Esophagus muscularis mucosa (tissue), 4 donors: Measurements from ENCODE around the gene OAS2. TPM values are rescaled to one million over a fixed set of nuclear protein-coding genes. Genes with fewer than 3 reads are reported as not detected.

Source experiments
- DNase-seq: peaks from one replicate; pipeline ENCODE4 v3.0.0-alpha.2; 2017; ENCODE audit errors: extremely low spot score
- H3K27ac ChIP-seq, 4 donors: fragments of 200-600 bp; sonication (generic); replicated peaks in 1 of 4; 1 replicate in 3 of 4; 2 replicates in 1 of 4; pipeline ENCODE4 v1.5.1; 2016 to 2019; ENCODE audit warnings: mild to moderate bottlenecking in 1 of 4
- H3K27me3 ChIP-seq, 4 donors: fragments of 200-600 bp; sonication (generic); one replicate each; pipeline versions ENCODE4 v1.5.1 to v1.6.0; 2016 to 2019
- H3K36me3 ChIP-seq, 4 donors: fragments of 200-600 bp; sonication (generic); one replicate each; pipeline ENCODE4 v1.5.1; 2016 to 2019
- H3K4me1 ChIP-seq, 4 donors: fragments of 200-600 bp; sonication (generic); one replicate each; pipeline ENCODE4 v1.5.1; 2016 to 2019
- H3K4me3 ChIP-seq, 4 donors: fragments of 200-600 bp; sonication (generic); 1 replicate in 2 of 4; 2 replicates in 2 of 4; pipeline ENCODE4 v1.5.1; 2016 to 2019; ENCODE audit warnings: mild to moderate bottlenecking in 4 of 4, moderate library complexity in 1 of 4
- H3K9me3 ChIP-seq, 4 donors: fragments of 200-600 bp; sonication (generic); 1 replicate in 3 of 4; 2 replicates in 1 of 4; pipeline ENCODE4 v1.5.1; 2016 to 2019
- EP300 ChIP-seq: sonication (generic); formaldehyde crosslinking; IDR thresholded peaks from one replicate; pipeline ENCODE4 v1.6.1; 2017; ENCODE audit warnings: antibody characterized with exemption
- POLR2A ChIP-seq: fragments of 450-650 bp; IDR thresholded peaks from one replicate; pipeline ENCODE4 v1.6.1; 2017; ENCODE audit warnings: antibody characterized with exemption, moderate library complexity, mild to moderate bottlenecking, low read depth
- POLR2AphosphoS5 ChIP-seq, 2 donors: sonication (generic); formaldehyde crosslinking; IDR thresholded peaks; one replicate each; pipeline ENCODE4 v1.6.1; 2017; ENCODE audit warnings: antibody characterized with exemption in 2 of 2
- WGBS: methylation state at CpG from one replicate; pipeline ENCODE4 v1.1.5; 2018; 5-methylcytosine and 5-hydroxymethylcytosine counted together
- intact Hi-C: fragments of 100-400 bp; cut with DNase I; formaldehyde crosslinking; loops from one replicate; pipeline ENCODE4 v1.15.1; 2023
- total RNA-seq, 4 donors: library from RNA; depleted of rRNA; stranded (reverse); fragments of >200 nt; gene quantifications; one replicate each; pipeline versions ENCODE4 v1.1.0 to v1.2.1, GENCODE V29; 2016
- TF ChIP-seq, protein P1 (sequence below), 3 experiments: fragments of 200-600 bp in 2 of 3; fragments of 450-650 bp in 1 of 3; sonication (generic) in 2 of 3; IDR thresholded peaks; one replicate each; pipeline ENCODE4 v1.5.1; 2017 to 2019; ENCODE audit warnings: antibody characterized with exemption in 3 of 3, mild to moderate bottlenecking in 2 of 3, moderate library complexity in 1 of 3

OAS2 gene, protein sequence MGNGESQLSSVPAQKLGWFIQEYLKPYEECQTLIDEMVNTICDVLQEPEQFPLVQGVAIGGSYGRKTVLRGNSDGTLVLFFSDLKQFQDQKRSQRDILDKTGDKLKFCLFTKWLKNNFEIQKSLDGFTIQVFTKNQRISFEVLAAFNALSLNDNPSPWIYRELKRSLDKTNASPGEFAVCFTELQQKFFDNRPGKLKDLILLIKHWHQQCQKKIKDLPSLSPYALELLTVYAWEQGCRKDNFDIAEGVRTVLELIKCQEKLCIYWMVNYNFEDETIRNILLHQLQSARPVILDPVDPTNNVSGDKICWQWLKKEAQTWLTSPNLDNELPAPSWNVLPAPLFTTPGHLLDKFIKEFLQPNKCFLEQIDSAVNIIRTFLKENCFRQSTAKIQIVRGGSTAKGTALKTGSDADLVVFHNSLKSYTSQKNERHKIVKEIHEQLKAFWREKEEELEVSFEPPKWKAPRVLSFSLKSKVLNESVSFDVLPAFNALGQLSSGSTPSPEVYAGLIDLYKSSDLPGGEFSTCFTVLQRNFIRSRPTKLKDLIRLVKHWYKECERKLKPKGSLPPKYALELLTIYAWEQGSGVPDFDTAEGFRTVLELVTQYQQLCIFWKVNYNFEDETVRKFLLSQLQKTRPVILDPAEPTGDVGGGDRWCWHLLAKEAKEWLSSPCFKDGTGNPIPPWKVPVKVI
- 1 to 10 TPM; 4.8 to 9.1 (median 7.4) TPM for total RNA-seq

GRCh38 chr12:112978163-112979040 is at the start of gene OAS2:
Gene OAS2 (plus strand): TSS chr12:112978519. CDS start chr12:112978609, 90 bp downstream.
- intact Hi-C loops = no loop called here
- WGBS = 23% methylated on average over 9 of the region's 19 CpGs
- Histone ChIP-seq H3K27me3 (no peaks in the 10 kb centered on the region), H3K4me3 (peak within 1 kb of the TSS; percentile 51 to 63 (median 53)), H3K36me3 (no peaks in the 10 kb centered on the region), H3K27ac (peak within 1 kb of the TSS; percentile 60 to 81 (median 72)), H3K4me1 (peaks cover 6 to 22% (median 19%) of the 10 kb centered on the region in 4 donors), H3K9me3 (peaks cover 0 to 11% (median 4%) of the 10 kb centered on the region in 4 donors)
- DNase-seq = peak; percentile 93
- no peak for TF ChIP-seq EP300
- TF ChIP-seq POLR2AphosphoS5 (IDR thresholded peaks at IDR 0.05) = peak; percentile 49 to 75

DNA sequence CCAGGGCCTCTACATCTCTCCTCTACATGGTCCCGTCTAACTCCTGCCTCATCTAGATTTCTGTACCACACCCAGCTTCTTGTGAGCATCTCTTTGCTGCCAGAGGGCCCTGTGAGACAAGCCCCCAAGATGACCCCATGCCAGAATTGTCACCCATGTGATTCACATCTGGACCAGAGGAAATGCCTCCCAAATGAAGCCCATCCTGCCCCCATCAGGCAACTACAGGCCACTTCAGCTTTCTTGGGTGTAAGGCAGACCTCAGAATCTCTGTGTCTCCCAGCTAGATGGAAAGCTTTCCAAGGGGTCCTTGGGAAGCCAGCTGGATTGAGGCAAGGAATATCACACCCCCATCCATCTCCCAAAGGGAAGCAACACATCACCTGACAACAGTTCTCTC is 49.3 kb upstream of the OAS2 start:
- DNase-seq = no peak
- intact Hi-C loops = no loop called here
- no peak overlapping the region for H3K4me3 ChIP-seq
- WGBS = 80% methylated on average over 1 of the region's 1 CpG
- H3K4me1 ChIP-seq = peaks cover 0 to 4% (median 0%) of the 10 kb centered on the region in 4 donors
- no peaks in the 10 kb centered on the region for H3K9me3 ChIP-seq
- TF ChIP-seq EP300 (no peak), POLR2A (no peak)
- H3K27ac ChIP-seq = no peak overlapping the region
- peaks cover 0 to 8% (median 0%) of the 10 kb centered on the region in 4 donors for H3K36me3 ChIP-seq
- H3K27me3 ChIP-seq = no peaks in the 10 kb centered on the region

- Histone ChIP-seq H3K27me3 (no peaks in the 10 kb centered on the region), H3K27ac (no peak overlapping the region), H3K4me3 (no peak overlapping the region), H3K9me3 (no peaks in the 10 kb centered on the region), H3K36me3 (peaks cover 0 to 8% (median 0%) of the 10 kb centered on the region in 4 donors), H3K4me1 (peaks cover 0 to 4% (median 0%) of the 10 kb centered on the region in 4 donors)
- no peak for DNase-seq
- intact Hi-C loops = no loop called here
- TF ChIP-seq POLR2A (no peak), EP300 (no peak), POLR2AphosphoS5 (IDR thresholded peaks at IDR 0.05) (no peak)
- TF ChIP-seq, protein P1, sequence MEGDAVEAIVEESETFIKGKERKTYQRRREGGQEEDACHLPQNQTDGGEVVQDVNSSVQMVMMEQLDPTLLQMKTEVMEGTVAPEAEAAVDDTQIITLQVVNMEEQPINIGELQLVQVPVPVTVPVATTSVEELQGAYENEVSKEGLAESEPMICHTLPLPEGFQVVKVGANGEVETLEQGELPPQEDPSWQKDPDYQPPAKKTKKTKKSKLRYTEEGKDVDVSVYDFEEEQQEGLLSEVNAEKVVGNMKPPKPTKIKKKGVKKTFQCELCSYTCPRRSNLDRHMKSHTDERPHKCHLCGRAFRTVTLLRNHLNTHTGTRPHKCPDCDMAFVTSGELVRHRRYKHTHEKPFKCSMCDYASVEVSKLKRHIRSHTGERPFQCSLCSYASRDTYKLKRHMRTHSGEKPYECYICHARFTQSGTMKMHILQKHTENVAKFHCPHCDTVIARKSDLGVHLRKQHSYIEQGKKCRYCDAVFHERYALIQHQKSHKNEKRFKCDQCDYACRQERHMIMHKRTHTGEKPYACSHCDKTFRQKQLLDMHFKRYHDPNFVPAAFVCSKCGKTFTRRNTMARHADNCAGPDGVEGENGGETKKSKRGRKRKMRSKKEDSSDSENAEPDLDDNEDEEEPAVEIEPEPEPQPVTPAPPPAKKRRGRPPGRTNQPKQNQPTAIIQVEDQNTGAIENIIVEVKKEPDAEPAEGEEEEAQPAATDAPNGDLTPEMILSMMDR (IDR thresholded peaks at IDR 0.05) = no peak
- whole genome bisulfite sequencing = 88% methylated on average over 3 of the region's 3 CpGs
These were observed 48.6 kb upstream of the OAS2 start for GRCh38 chr12:112929715-112930114.

- intact Hi-C loops = no loop called here
- DNase-seq = no peak
- H3K36me3 ChIP-seq = peaks cover 0 to 8% (median 0%) of the 10 kb centered on the region in 4 donors
- no peak overlapping the region for H3K4me3 ChIP-seq
- no peaks in the 10 kb centered on the region for H3K9me3 ChIP-seq
- H3K27ac ChIP-seq = no peak overlapping the region
- peaks cover 0 to under 1% (median 0%) of the 10 kb centered on the region in 4 donors for H3K4me1 ChIP-seq
- H3K27me3 ChIP-seq = no peaks in the 10 kb centered on the region
- WGBS = 100% methylated on average over 1 of the region's 2 CpGs
- no peak for TF ChIP-seq POLR2AphosphoS5 (IDR thresholded peaks at IDR 0.05)
- TF ChIP-seq EP300 = no peak
- no peak for TF ChIP-seq POLR2A
- TF ChIP-seq, protein P1 (IDR thresholded peaks at IDR 0.05) = no peak
These were observed 48.0 kb upstream of the OAS2 start for GRCh38 chr12:112930350-112930749.

GRCh38 chr12:112932485-112933128 is 45.7 kb upstream of the OAS2 start:
- intact Hi-C loops = no loop called here
- Histone ChIP-seq H3K4me3 (no peak overlapping the region), H3K9me3 (peaks cover 0 to 5% (median 0%) of the 10 kb centered on the region in 4 donors), H3K27ac (no peak overlapping the region), H3K4me1 (peaks cover 0 to 2% (median 0%) of the 10 kb centered on the region in 4 donors), H3K27me3 (no peaks in the 10 kb centered on the region), H3K36me3 (peaks cover 0 to 8% (median 0%) of the 10 kb centered on the region in 4 donors)
- WGBS = 70% methylated on average over 6 of the region's 6 CpGs
- TF ChIP-seq EP300 (no peak), POLR2A (no peak)
- TF ChIP-seq, protein P1 (IDR thresholded peaks at IDR 0.05) = no peak
- DNase-seq = no peak
